Activated CD4-positive, alpha-beta T cell treated with anti-CD3 and anti-CD28 coated beads, Interleukin-2, amount 50 U/mL, for 48 hours (primary cell): ENCODE results near the gene PCYT2.
"Not testable (repeated sequence)": the region's sequence is repeated elsewhere in the genome, so short reads cannot be mapped to it uniquely, and the experiment has no call there.

Experiments used
- DNase-seq, 2 experiments: peaks; one replicate each; pipeline ENCODE4 v3.0.0-alpha.2; 2020

PCYT2 gene

DNA sequence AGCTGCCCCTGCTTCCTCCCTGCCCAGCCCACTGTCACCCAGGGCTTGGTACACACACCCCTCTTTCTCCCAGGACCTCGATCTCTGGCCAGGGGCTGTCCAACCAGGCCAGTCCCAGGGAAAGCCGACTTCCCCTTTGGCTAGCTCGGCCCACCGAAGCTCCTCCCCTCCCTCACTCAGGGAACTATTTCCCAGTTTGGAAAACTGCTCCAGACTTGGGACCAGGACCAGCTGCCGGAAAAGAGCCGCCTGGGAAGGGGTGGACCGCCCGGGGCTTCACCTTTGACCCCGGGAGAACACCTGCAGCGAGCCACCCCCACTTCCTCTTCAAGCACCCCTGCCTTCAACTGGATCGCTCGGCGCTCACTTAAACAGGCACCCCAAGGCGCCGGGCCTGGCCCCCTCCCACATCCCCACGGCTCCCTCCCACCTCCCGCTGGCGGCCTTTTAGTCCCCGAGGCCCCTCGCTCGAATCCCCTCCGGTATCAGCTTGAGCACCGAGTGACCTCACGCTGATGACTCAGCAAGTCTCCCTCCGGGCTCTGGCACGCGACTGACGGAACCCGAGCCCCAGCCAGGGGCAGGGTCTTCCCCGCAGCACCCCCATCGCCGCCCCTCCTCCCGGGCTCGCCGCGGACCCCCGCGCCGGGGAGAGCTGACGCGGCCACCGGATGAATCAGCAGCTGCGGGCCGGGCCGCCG, 15.4 kb upstream of the PCYT2 start:
- peak; percentile 69 to 75 for DNase-seq

DNA sequence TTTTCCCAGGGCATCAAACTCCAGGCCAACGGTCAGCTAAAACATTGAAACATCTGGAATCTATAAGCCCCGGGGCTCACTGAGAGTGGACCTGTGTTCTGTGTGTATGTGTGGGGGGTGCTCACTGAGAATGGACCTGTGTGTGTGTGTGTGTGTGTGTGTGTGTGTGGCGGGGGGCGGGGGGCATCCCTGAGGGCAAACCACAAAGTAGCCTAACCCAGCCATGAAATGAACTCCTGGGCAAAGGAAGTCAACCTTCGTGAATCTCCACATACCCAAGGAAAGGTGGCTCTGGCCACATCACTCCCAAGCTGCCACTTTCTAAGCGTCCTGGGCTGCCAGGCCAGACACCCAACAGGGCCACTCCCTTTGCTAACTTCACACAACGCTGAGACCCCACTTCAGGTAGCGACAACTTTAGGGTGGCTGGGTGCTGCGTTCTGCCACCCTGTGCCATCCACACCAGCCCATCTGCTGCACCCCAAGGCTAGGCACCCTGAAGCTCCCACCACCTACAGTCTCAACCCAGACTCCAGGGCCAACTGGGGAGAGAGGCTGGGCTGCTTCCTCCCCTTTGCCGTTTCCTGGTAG, 14.8 kb upstream of the PCYT2 start:
- no peak for DNase-seq

DNA sequence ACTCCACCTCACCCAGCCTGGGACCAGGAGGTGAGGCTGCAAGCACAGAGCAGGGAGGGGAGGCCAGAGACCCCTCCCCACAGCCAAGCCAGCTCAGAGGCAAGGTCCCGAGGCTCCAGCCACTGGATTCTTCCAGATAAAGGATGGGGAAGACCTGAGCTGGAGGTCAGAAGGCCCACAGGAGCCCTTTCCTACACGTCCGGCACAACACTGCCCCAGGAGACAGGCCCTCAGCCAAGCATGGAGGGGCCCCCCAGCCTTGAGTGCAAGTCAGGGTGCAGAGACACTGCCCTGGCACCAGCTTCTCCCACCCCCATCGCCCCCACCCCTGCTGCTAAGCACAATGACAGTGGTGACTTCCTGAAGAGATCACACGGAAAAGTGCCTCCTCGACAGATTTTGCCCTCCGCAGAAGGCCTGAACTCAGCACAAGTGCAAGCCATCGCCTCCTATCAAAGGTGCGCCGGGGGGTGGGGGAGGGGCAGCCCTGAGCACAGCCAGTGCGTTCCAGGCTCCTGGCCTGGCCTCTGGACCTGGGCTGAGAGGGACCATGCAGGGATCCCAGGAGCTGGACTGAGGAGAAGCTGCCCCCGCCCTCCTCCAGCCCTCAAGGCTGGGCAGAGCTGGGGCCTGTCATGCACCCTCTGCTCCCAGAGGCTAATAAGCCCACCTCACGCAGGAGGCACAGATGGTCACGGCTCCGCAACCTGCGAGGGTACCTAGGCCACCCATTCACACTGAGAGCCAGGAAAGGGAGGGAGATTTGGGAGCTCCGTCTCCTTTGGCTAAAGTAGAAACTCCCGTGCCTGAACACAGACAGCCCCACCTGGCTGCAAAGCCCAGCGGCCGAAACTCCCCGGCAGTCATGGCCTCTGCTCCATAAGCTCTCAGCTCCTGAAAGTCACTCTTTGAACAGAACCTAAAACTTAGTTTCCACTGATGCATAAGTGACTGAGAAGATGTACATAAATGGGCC, 13.6 kb upstream of the PCYT2 start:
- DNase-seq, result no peak

DNA sequence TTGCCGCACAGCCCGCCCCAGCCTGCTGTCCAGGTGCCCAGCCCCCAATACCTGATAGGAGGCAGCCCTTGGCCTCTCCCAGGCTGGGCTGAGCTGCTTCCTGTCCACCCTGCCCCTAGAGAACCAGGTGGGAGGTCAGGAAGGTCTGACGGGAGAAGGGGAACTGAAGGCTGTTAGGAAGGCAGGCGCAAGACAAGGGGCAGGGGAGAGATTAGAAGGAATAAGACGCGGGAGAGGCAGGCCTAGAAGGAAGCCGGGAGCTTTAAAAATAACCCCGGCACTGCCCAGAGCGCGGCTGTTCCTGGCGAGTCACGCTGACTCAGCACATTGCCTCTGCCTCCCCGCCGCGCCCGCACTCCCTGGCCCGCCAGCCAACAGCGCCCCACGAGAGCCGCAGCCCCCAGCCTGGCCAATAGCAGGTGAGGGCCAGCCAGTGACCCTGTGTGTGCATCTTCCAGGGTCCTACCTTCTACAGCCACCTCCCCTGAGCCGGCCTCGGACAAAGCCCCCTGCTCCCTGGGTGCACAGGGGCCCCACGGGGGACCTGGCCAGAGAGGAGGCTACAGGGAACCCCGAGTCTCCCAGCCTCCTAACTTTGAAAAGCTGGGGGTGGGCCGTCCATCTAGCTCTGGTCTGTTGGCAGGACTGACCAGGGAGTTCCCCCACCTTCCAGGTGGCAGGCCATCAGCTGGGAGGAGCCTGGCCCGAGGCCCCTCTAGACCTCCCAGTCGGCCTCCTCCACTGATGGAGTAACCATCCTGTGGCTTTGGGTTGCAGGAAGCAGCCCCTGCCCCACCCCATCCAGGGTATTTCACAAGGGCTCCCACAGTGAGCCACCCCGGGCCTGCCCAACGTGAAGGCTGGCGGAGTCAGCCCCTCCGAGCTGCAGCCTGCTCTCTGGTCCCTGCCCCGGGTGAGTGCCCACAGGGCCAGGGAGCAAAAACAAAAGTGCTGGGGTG, 12.4 kb upstream of the PCYT2 start:
- no peak for DNase-seq

DNA sequence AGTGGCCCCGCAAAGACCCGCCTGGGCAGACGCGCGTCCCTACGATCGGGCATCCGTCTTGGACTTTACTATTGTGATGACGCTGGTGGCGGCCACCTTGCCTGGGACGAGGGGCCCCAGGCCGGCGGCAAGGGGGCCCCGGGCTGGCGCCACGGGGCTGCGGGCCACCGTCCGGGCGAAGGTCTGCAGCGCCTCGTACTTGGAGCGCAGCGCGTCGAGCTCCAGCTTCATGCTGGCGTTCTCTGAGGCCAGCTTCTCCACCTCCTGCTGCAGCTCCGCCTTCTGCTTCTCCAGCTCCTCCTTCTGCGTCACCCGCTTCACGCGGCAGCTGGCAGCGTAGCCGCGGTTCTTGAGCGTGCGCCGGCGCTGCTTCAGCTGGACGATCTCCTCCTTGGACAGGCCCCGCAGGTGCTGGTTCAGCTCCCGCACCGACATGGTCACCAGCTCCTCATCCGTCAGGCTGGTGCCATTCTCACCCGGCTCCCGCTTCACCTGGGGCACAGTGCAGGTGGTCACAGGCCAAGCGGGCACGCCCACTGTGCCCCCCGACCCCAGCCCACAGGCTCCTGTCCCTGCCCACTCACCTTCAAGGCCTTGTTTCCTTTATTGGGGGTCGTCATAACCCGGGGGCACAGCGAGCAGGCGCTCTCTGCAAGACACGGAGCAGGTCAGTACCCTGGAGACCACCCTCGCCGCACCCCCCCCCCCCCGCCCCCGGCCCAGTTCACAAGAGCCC, 11.5 kb upstream of the PCYT2 start:
- DNase-seq, result no peak

DNA sequence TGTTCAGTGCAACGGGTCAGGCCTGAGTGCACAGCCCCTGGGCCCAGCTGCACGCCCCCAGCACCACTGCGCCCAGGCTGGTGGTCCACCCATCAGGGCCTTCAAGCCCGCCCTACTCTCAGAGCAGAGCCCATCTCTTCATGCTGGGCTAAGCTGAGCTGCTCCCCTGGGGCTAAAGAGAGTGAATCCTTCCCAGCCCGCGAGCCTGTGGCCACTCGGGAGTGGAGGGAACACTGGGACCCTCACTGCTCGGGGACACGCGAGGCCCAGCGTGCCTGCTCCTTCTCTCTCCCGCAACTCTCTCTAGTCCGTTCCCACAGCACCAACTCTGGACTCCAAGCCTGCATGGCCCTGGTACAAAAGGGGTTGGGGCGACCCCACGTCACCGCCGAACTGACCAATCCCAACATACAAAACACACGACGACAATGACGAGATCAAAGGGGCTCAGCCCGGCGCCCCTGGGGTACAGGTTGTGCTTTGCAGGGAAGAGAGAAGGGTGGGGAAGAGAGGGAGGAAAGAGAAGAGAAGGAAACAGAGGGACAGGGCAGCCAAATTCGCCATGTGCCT, 10.9 kb upstream of the PCYT2 start:
- DNase-seq, result no peak

DNA sequence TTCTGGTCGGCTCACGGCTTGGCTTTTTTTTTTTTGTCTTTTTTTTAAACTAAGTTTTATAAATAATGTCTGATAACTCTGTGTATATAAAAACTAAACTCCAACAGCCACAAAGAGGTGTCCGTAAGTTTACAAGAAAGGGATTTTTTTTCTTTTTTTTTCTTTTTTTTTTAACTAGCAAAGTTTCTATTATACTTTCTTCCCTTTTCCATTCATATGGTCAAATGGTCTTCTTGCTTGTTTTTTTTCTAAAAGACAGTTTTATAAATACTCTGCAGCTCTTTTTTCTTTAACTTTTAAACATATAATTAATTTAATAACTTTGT, 10.3 kb upstream of the PCYT2 start:
- no peak for DNase-seq

DNA sequence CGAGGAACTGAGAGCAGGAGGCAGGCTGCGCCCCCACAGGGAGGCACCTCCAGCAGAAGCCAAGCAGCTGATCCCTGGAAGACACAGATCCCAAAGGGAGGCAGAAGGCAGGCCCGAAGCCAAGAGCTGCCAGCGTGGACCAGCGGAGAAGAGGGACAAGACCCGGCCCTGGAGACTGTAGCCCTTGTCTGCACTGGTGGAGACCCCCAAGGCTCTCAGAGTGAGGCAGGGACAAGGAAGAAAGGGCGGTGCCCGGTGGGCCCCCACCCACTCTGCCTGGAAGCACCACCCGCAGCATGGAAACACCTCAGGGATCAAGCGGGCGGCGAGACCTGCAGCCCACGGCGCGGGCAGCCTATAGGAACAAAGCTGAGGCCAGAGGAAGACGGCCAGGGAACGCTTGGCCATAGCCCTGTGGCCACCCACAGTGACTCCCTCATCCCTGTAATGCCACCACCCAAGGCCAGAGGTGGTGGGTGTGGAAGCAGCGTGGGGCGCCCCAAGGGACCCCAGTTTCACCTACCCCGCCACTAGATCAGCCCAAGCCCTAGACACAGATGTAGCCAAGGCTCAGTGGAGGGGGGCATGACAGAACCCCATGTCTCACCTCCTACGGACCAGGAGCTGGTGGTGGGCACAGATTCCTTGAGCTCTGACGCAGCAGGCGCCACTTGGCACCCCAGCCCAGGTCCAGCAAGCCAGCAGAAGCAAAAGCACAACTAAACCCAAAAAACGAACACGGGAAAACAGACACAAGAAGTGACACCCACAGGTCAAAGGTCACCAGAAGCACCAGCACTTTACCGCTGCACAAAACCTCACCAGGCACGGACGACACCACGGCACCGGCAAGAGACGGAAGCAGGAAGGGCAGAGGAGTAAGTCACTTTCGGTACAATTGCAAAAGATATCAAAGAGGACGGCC, 9.7 kb upstream of the PCYT2 start:
- DNase-seq, result no peak

DNA sequence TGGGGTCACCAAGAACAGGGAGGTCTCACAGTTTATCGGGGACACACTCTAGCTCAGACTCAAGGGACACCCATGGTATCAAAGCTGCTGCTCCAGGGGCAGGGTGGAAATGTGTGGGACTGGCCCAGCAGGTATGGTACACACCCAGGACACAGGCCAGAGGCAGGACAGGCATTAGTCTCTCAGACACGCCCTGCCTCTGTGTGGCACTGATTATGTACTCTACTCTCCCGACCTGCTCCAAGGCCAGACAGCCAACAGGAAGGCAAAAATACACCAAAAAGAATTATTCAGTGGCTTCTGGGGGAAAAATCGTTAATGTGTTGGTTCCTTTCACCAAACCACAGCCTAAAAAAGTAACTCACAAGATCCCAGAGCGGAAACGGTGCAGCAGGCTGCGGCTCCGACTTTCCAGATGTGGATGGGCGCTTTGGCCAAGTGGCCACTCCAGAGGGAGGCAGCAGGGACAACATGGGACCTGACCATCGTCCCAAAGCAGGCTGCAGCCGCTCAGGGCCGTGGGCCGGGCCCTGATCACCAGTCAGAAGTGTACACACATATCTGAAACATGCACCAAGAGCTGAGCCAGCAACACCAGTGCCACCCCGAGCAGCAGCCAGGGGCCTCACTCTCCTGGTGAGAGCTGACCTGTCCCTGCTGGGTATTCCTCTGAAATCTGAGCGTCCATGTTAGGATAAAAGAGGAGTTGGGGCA, 7.8 kb upstream of the PCYT2 start:
- no peak for DNase-seq

DNA sequence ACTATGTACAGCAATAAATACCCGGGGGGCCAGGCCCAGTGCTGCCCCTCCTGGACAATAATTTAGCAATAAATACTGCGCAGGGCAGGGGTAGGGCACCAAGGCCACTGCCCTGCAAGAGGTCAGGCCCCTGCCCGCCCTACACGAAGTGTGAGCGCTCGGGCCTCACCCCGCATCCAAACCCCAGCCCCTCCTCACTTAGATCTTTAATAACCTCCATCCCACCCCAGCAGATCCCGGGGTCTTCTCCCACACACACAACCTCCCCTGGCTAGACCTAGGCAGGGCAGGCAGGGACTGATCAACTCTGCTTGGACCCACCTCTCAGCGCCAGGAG, 7.1 kb upstream of the PCYT2 start:
- not testable (repeated sequence) for DNase-seq

DNA sequence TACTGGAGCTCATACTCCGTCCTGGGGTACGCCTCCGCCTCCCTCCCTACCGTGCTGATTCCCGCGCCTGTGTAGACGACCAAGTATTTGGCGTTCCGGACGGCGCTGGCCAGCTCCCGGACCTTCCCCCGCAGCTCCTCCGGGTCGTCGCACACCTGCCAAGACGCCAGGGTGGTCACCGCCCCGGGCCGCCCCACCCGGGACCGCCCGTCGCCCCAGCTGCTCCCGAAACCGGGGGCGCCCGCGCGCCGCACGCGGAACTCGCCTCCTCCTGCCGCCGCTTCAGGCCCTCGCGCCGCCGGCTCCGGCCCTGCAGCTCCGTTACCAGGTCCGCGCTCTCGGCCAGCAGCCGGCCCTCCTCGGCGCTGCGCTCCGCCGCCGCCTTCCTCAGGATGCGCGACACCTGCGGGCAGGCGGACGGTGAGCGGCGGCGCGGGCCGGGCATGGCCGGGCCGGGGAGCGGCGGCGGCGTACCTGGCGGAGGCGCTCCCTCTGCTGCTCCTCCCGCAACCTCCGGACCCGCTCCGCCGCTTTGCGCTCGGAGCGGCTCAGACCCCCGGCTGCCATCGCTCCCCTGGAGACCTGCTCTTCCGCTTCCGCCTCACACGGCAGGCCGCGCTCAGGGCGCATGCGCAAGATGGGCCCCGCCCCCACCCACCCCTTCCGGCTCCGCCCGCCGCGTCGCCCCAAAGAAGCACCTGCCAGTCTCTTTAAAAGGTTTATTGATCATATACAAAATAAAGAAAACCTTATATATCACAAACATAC, 6.5 kb upstream of the PCYT2 start, which contains the start of gene SIRT7:
Gene SIRT7 (minus strand): TSS at position 612 of the 768 bp plus-strand sequence. CDS start 45 bp downstream, at position 567.
- peak; percentile 72 to 75 for DNase-seq

DNA sequence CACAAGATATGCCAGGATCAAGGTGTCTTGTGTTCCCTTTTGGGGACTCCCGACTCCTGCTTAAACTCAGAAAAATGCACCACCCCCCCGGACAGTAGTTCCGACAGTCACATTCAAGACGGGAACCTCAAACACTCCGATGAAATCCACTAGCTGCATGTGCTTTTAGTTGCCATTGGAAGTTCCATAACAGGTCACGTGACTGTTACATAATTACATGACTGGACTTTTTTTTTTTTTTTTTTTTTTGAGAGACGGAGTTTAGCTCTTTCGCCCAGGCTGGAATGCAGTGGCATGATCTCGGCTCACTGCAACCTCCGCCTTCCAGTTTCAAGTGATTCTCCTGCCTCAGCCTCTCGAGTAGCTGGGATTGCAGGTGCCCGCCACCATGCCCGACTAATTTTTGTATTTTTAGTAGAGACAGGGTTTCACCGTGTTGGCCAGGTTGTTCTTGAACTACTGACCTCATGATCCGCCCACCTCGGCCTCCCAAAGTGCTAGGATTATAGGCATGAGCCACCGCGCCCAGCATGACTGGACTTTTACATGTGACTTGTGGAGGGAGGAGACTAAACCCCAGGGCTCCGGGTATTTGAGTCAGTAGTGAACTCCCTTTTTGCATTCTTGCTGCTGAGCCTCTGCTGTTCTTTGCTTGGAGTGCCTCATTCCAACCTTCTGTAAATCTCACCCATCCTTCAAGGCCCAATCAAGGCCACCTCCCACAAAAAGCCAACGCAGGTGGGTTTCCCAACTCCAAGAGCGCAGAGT, 5.2 kb upstream of the PCYT2 start:
- no peak for DNase-seq

DNA sequence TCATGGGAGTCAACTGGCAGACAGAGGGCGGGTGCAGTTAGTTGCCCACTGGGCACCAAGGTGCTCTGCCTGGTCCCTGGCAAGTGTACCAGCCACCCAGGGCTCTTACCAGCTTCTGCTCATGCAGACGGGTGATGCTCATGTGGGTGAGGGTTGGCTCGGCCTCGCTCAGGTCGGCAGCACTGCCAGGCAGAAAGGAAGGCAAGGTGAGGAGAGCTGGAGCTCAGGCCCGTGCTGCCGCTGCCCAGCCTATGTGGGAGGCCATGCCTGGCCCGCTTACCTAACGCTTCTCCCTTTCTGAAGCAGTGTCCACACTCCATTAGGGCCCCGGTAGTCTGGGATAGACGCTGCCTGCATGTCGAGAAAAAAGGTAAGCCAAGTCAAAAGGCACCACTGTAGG, 4.1 kb upstream of the PCYT2 start:
- no peak for DNase-seq

DNA sequence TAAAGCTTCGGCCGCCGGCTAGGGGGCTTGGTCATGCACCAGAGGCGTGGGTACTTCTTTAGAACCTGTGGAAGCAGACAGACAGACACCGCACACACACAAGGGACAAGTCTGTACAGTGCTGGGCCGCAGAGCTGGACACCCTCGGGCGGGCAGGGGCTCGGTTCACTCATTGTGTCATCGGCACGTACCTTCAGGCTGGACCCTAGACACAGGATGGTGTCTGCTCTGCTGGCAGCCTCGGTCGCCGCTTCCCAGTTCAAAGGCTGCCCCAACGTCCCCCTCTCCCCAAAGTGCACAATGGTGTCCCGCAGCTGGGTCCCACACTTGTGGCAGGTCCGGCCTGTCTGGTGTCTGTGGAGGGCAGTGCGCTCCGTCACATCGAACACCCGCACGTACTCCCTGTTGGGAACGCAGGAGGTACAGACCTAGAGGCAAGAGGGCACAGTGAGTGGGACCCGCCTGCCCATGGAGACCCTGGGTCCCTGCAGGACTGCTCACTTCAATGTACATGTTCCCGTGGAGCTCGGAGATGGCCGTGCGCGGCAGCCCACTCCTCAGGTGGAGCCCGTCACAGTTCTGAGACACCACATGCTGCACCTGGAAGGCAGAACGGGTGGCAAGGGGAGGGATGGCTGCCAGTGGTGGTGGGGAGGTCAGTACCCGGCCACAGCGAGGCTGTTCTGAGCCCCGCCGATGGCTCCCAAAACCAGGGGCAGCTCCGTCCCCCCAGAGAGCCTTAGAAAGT, 3.1 kb upstream of the PCYT2 start:
- DNase-seq, result no peak

DNA sequence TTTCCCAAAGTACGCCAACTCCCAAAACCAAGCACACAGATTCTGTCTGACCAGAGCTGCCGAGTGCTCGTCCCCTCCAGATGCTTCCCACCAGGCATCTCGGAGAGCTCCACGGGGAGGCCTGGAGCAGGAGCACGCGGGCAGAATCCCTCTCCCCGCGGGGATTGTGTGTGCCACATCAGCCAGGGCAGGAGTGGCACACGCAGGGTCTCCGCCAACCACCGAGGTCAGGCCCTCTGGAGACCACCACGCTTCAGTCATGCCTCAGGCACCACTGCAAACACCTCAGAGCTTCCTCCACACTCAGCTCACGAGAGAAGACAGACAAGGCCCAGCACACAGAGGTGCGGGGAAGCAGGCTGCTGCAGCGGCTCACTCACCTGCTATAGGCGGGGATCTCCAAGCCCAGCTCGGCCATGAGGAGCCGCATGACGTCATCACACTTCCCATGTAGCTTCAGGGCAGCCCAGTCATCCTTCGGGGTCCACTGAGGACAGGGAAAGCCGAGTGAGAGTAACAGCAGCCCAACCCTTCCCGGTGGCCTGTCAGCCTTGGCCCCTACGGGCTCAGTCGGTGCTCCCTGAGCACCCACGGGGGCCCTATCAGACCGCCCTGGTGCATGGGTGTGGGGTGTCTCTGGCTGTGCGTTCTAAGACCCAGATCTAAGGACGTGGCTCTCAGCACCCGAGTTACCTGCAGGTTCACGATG, 2.3 kb upstream of the PCYT2 start:
- DNase-seq, result no peak

DNA sequence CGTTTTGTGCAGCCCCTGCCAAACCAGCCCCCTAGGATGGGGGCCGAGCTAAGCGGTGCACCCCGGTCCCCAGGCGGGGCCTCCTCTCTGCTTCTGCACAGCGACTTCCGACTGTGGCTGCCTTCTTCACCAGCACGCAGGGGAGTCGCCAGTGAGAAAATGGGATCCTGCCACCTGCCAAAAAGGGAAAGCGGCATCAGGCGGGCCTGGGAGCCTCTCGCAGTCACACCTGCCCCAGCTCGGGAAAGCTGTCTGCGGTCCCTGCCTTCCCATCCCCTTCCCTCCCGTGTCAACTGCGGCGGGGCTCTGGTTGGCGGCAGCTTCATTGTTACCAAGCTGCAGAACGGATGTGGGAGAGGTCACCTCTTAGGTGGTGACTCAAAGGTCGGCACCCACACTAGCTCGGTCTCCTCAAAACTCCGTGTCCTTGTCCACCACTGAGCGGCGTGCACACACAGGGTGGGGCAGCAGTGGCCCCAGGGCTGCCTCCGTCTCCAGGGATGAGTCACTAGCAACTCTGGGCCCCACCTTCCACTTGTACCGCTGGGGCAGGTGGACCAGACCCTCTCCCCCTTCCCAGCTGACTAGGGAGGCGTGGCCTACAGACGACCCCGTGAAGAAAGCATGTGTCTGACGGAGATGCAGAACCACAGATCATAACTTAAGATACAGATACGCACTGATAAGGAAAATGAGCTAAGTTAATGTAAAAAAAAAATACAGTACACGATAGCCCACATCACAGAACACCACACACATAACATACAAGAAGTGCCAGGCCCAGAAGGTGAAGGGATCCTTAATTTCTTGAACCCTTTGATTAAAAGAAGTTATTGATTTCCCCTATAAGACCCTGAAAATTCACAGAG, 1.5 kb upstream of the PCYT2 start:
- DNase-seq, result no peak
